Gastrocnemius medialis (tissue), 4 donors: ENCODE results near the gene ZNF205. TPM values are rescaled to one million over a fixed set of nuclear protein-coding genes. Genes with fewer than 3 reads are reported as not detected.

ENCODE experiments used
- ATAC-seq, 2 donors: fragments of 150-250 bp; one replicate each; pipeline ENCODE4 v1.9.1; 2016
- DNase-seq, 2 donors: peaks; one replicate each; pipeline ENCODE4 v3.0.0-alpha.2; 2019
- H3K27ac ChIP-seq, 4 donors: fragments of 200-600 bp; sonication (generic); 1 replicate in 1 of 4; 2 replicates in 3 of 4; pipeline ENCODE4 v1.5.1; 2016 to 2018; ENCODE audit warnings: mild to moderate bottlenecking in 2 of 4, moderate library complexity in 1 of 4
- H3K27me3 ChIP-seq, 3 donors: fragments of 200-600 bp; sonication (generic) in 2 of 3; 1 replicate in 1 of 3; 2 replicates in 2 of 3; pipeline versions ENCODE4 v1.5.1 to v1.6.0; 2016 to 2019; ENCODE audit warnings: mild to moderate bottlenecking in 1 of 3, moderate library complexity in 1 of 3
- H3K36me3 ChIP-seq, 2 donors: fragments of 200-600 bp; sonication (generic) in 1 of 2; one replicate each; pipeline ENCODE4 v1.5.1; 2017 to 2018
- H3K4me1 ChIP-seq, 2 donors: fragments of 200-600 bp; sonication (generic) in 1 of 2; one replicate each; pipeline ENCODE4 v1.5.1; 2016 to 2017; ENCODE audit warnings: mild to moderate bottlenecking in 2 of 2
- H3K4me3 ChIP-seq, 4 donors: fragments of 200-600 bp; sonication (generic) in 3 of 4; 1 replicate in 1 of 4; 2 replicates in 3 of 4; pipeline ENCODE4 v1.5.1; 2016 to 2019; ENCODE audit warnings: mild to moderate bottlenecking in 2 of 4
- H3K9me3 ChIP-seq, 3 donors: fragments of 200-600 bp; sonication (generic) in 2 of 3; 1 replicate in 1 of 3; 2 replicates in 2 of 3; pipeline ENCODE4 v1.5.1; 2016 to 2019
- CTCF ChIP-seq, 5 experiments: fragments of 450-650 bp in 3 of 5; fragments of 200-600 bp in 2 of 5; sonication (generic) in 2 of 5; IDR thresholded peaks in 4 of 5; conservative IDR thresholded peaks in 1 of 5; 1 replicate in 4 of 5; 2 replicates in 1 of 5; pipeline ENCODE4 v1.5.1; 2016 to 2019; ENCODE audit warnings: antibody characterized with exemption in 5 of 5, mild to moderate bottlenecking in 3 of 5, moderate library complexity in 3 of 5
- POLR2A ChIP-seq, 2 donors: fragments of 450-650 bp; IDR thresholded peaks; one replicate each; pipeline ENCODE4 v1.6.1; 2017; ENCODE audit warnings: antibody characterized with exemption in 2 of 2, mild to moderate bottlenecking in 2 of 2, moderate library complexity in 2 of 2
- in situ Hi-C, 4 donors: fragments of 200-750 bp; cut with MboI; loops; one replicate each; pipeline versions ENCODE4 v1.15.0 to v1.8.0; 2017; ENCODE audit warnings: low sequenced_read_pairs in 4 of 4
- intact Hi-C: fragments of 100-400 bp; cut with DNase I; formaldehyde crosslinking; loops from one replicate; pipeline ENCODE4 v1.15.1; 2023; ENCODE audit warnings: low total_unique reads
- total RNA-seq, 4 donors: library from RNA; depleted of rRNA; stranded (reverse); fragments of >200 nt; gene quantifications; one replicate each; pipeline versions ENCODE4 v1.1.0 to v1.2.3, GENCODE V29; 2016

The ZNF205 gene
- total RNA-seq, 4 donors from 2014 or later = 4.8 to 10.8 (median 6.1) TPM

- DNase-seq = no peak
Observed at GRCh38 chr16:3142327-3142726, 29.9 kb downstream of the ZNF205 start.

GRCh38 chr16:3142770-3143169, 30.4 kb downstream of the ZNF205 start:
- peak overlapping the region; percentile 24 to 46 (median 40) for H3K4me3 ChIP-seq
- peaks cover 0 to 20% of the 10 kb centered on the region in 2 donors for H3K36me3 ChIP-seq
- intact Hi-C loops (loop anchor here (5.0 to 10.0 kb wide), 2 partner anchors 258 to 1530 kb away; partner anchors contain the start of genes CRAMP1, FLYWCH2 and IFT140), in situ Hi-C loops (no loop called here)
- DNase-seq (no peak), ATAC-seq (peak; percentile 5 to 15)
- H3K9me3 ChIP-seq = no peaks in the 10 kb centered on the region
- peaks cover 30 to 62% of the 10 kb centered on the region in 2 donors for H3K4me1 ChIP-seq
- H3K27me3 ChIP-seq = no peaks in the 10 kb centered on the region
- H3K27ac ChIP-seq = peak overlapping the region; percentile 92 to 98 (median 94)
- no peak for TF ChIP-seq CTCF (IDR thresholded peaks at IDR 0.05 in 4 of 5, conservative IDR thresholded peaks at IDR 0.05 in 1 of 5)
- no peak for TF ChIP-seq POLR2A (IDR thresholded peaks at IDR 0.05)

More at GRCh38 chr16:3142327-3142726, 29.9 kb downstream of the ZNF205 start:
- in situ Hi-C loops = no loop called here
- Histone ChIP-seq H3K9me3 (no peaks in the 10 kb centered on the region), H3K4me3 (peak overlapping the region; percentile 24 to 46 (median 40)), H3K27ac (peak overlapping the region; percentile 92 to 98 (median 94)), H3K4me1 (peaks cover 30 to 67% of the 10 kb centered on the region in 2 donors), H3K27me3 (no peaks in the 10 kb centered on the region), H3K36me3 (peaks cover 0 to 23% of the 10 kb centered on the region in 2 donors)
- no peak for TF ChIP-seq CTCF (IDR thresholded peaks at IDR 0.05 in 4 of 5, conservative IDR thresholded peaks at IDR 0.05 in 1 of 5)
- TF ChIP-seq POLR2A (IDR thresholded peaks at IDR 0.05) = no peak
- no peak for ATAC-seq
- intact Hi-C loops = loop anchor here (5.0 to 10.0 kb wide), 2 partner anchors 258 to 1530 kb away; partner anchors contain the start of genes CRAMP1, FLYWCH2 and IFT140

- DNase-seq = no peak
- H3K27ac ChIP-seq = peak overlapping the region; percentile 92 to 98 (median 94)
- H3K4me1 ChIP-seq = peaks cover 30 to 62% of the 10 kb centered on the region in 2 donors
- peak in 1 of 2 donors; percentile 51 for ATAC-seq
- TF ChIP-seq POLR2A (IDR thresholded peaks at IDR 0.05) = no peak
- no peak for TF ChIP-seq CTCF (IDR thresholded peaks at IDR 0.05 in 4 of 5, conservative IDR thresholded peaks at IDR 0.05 in 1 of 5)
- in situ Hi-C loops (no loop called here), intact Hi-C loops (loop anchor here (5.0 to 10.0 kb wide), 2 partner anchors 258 to 1531 kb away; partner anchors contain the start of genes CRAMP1, FLYWCH2 and IFT140)
- H3K36me3 ChIP-seq = peaks cover 0 to 16% of the 10 kb centered on the region in 2 donors
- H3K27me3 ChIP-seq = no peaks in the 10 kb centered on the region
- H3K4me3 ChIP-seq = peak overlapping the region; percentile 24 to 46 (median 40)
- H3K9me3 ChIP-seq = no peaks in the 10 kb centered on the region
Observed at GRCh38 chr16:3143189-3143588, 30.8 kb downstream of the ZNF205 start.

GRCh38 chr16:3143598-3144320, 31.4 kb downstream of the ZNF205 start:
- H3K27me3 ChIP-seq = no peaks in the 10 kb centered on the region
- intact Hi-C loops = loop anchor here (5.0 to 10.0 kb wide), 2 partner anchors 259 to 1531 kb away; partner anchors contain the start of genes CRAMP1, FLYWCH2 and IFT140
- H3K27ac ChIP-seq = peak overlapping the region; percentile 92 to 98 (median 94)
- peaks cover 30 to 56% of the 10 kb centered on the region in 2 donors for H3K4me1 ChIP-seq
- DNase-seq (peak; percentile 86 to 94), ATAC-seq (peak; percentile 91 to 97)
- in situ Hi-C loops = no loop called here
- H3K9me3 ChIP-seq = no peaks in the 10 kb centered on the region
- peak; percentile 89 to 90 for TF ChIP-seq POLR2A (IDR thresholded peaks at IDR 0.05)
- TF ChIP-seq CTCF (IDR thresholded peaks at IDR 0.05 in 4 of 5, conservative IDR thresholded peaks at IDR 0.05 in 1 of 5) = no peak
- peaks cover 0 to 10% of the 10 kb centered on the region in 2 donors for H3K36me3 ChIP-seq
- H3K4me3 ChIP-seq = peak overlapping the region; percentile 24 to 46 (median 40)
